GM23248 (cell line): ENCODE data around the gene AAK1.

ENCODE experiments used
- EZH2 ChIP-seq: fragments of 200-600 bp; sonication (generic); IDR thresholded peaks from 2 replicates; pipeline ENCODE4 v1.6.1; 2018; ENCODE audit warnings: antibody characterized with exemption, mild to moderate bottlenecking; ENCODE audit not compliant: insufficient read depth, poor library complexity, severe bottlenecking
- EZH2phosphoT487 ChIP-seq: fragments of 200-600 bp; sonication (generic); IDR thresholded peaks from 2 replicates; pipeline ENCODE4 v1.6.1; 2018; ENCODE audit warnings: antibody characterized with exemption, moderate library complexity, mild to moderate bottlenecking, low read depth; ENCODE audit not compliant: insufficient read depth

- no peak for TF ChIP-seq EZH2phosphoT487
- no peak for TF ChIP-seq EZH2
These were observed 95.4 kb downstream of the AAK1 start for GRCh38 chr2:69547984-69548715.
